IMR-90 (cell line): ENCODE results near the gene BCAR1. TPM values are rescaled to one million over a fixed set of nuclear protein-coding genes. Genes with fewer than 3 reads are reported as not detected.
A peak's percentile ranks its signal among the peaks of the same experiment; 100 is the strongest.

Experiments
- ATAC-seq: fragments of 200-7000 bp; cut with Tn5 transposase; 2 replicates; pipeline ENCODE4 v1.9.1; 2020; ENCODE audit warnings: low read depth, mild to moderate bottlenecking, moderate library complexity
- BruUV-seq: library from RNA; stranded (reverse); fragments of 400-500 nt; replicated peaks from 2 replicates; lab custom pipeline; 2021; lab: Mats Ljungman, UMichigan
- CTCF ChIA-PET: fragments of 300-600 bp; formaldehyde crosslinking; extraction: SDS; loops from one replicate; lab custom pipeline; 2021; ENCODE audit warnings: antibody characterized with exemption; lab: Yijun Ruan, JAX
- POLR2A ChIA-PET: fragments of 300-600 bp; sonication (Branson Sonifier 250); formaldehyde crosslinking; loops from one replicate; lab custom pipeline; 2022; ENCODE audit warnings: antibody characterized with exemption; ENCODE audit not compliant: unreplicated experiment; lab: Charles Lee
- DNase-seq: peaks from one replicate; pipeline ENCODE4 v3.0.0; 2013
- H2AFZ ChIP-seq: replicated peaks from 2 replicates; pipeline ENCODE3; 2013; ENCODE audit warnings: low read length, mild to moderate bottlenecking; ENCODE audit not compliant: poor library complexity
- H2AK5ac ChIP-seq: 2 replicates; pipeline ENCODE4 v1.6.1; 2013; ENCODE audit warnings: low read depth, low read length, inconsistent platforms
- H2AK9ac ChIP-seq: replicated peaks from 2 replicates; pipeline ENCODE3; 2013; ENCODE audit warnings: mild to moderate bottlenecking, low read depth, low read length, moderate library complexity; ENCODE audit not compliant: poor library complexity
- H2BK120ac ChIP-seq: 2 replicates; pipeline ENCODE4 v1.6.1; 2013; ENCODE audit warnings: low read depth, low read length, inconsistent platforms
- H2BK15ac ChIP-seq: 3 replicates; pipeline ENCODE4 v1.6.1; 2013; ENCODE audit warnings: low read depth, low read length, inconsistent platforms
- H2BK20ac ChIP-seq: 2 replicates; pipeline ENCODE4 v1.6.1; 2013; ENCODE audit warnings: low read depth, mild to moderate bottlenecking, inconsistent platforms, low read length, moderate library complexity
- H2BK5ac ChIP-seq: 2 replicates; pipeline ENCODE4 v1.6.1; 2013; ENCODE audit warnings: mild to moderate bottlenecking, low read depth, low read length, inconsistent platforms; ENCODE audit not compliant: poor library complexity, severe bottlenecking
- H3K14ac ChIP-seq: replicated peaks from 2 replicates; pipeline ENCODE4 v1.6.1; 2013; ENCODE audit warnings: low read depth, low read length, inconsistent platforms
- H3K18ac ChIP-seq: 2 replicates; pipeline ENCODE4 v1.6.1; 2013; ENCODE audit warnings: low read depth, low read length, control low read depth
- H3K23ac ChIP-seq: 2 replicates; pipeline ENCODE4 v1.6.1; 2013; ENCODE audit warnings: low read depth, low read length, inconsistent platforms
- H3K27ac ChIP-seq: 2 replicates; pipeline ENCODE4 v1.5.1; 2013; ENCODE audit warnings: mild to moderate bottlenecking, control low read depth, low read length; ENCODE audit not compliant: insufficient read depth
- H3K27me3 ChIP-seq: 2 replicates; pipeline ENCODE4 v1.6.1; 2013; ENCODE audit warnings: low read length; ENCODE audit not compliant: control insufficient read depth, insufficient read depth
- H3K36me3 ChIP-seq: 2 replicates; pipeline ENCODE4 v1.6.1; 2013; ENCODE audit warnings: low read length, mixed read lengths; ENCODE audit not compliant: control insufficient read depth, insufficient read depth
- H3K4ac ChIP-seq: 2 replicates; pipeline ENCODE4 v1.6.1; 2013; ENCODE audit warnings: low read depth, low read length, inconsistent platforms
- H3K4me1 ChIP-seq: 2 replicates; pipeline ENCODE4 v1.6.1; 2013; ENCODE audit warnings: low read length, mixed read lengths; ENCODE audit not compliant: control insufficient read depth, insufficient read depth
- H3K4me2 ChIP-seq: 2 replicates; pipeline ENCODE4 v1.6.1; 2013; ENCODE audit warnings: low read depth, mild to moderate bottlenecking, control low read depth, low read length, moderate library complexity
- H3K4me3 ChIP-seq: 2 replicates; pipeline ENCODE4 v1.5.1; 2013; ENCODE audit warnings: low read depth, mild to moderate bottlenecking, control low read depth, low read length, moderate library complexity; ENCODE audit not compliant: insufficient read depth
- H3K56ac ChIP-seq: 2 replicates; pipeline ENCODE4 v1.6.1; 2013; ENCODE audit warnings: low read length, inconsistent platforms; ENCODE audit not compliant: insufficient read depth; ENCODE audit errors: extremely low read depth
- H3K79me1 ChIP-seq, 2 experiments: 2 replicates each; pipeline ENCODE4 v1.6.1; 2013; ENCODE audit warnings: low read length in 2 of 2, inconsistent platforms in 1 of 2, low read depth in 1 of 2
- H3K9ac ChIP-seq: 2 replicates; pipeline ENCODE4 v1.6.1; 2013; ENCODE audit warnings: low read depth, low read length, control low read depth
- H3K9me1 ChIP-seq: 2 replicates; pipeline ENCODE4 v1.6.1; 2013; ENCODE audit warnings: low read length, inconsistent platforms; ENCODE audit not compliant: insufficient read depth
- H3K9me3 ChIP-seq: 2 replicates; pipeline ENCODE4 v1.6.1; 2013; ENCODE audit warnings: low read length; ENCODE audit not compliant: control insufficient read depth, insufficient read depth
- H4K20me1 ChIP-seq: 2 replicates; pipeline ENCODE4 v1.6.1; 2013; ENCODE audit warnings: low read length, inconsistent platforms; ENCODE audit not compliant: insufficient read depth
- H4K5ac ChIP-seq: 2 replicates; pipeline ENCODE4 v1.6.1; 2013; ENCODE audit warnings: mild to moderate bottlenecking, low read depth, low read length, control low read depth
- H4K8ac ChIP-seq, 2 experiments: 2 replicates each; pipeline ENCODE4 v1.6.1; 2013; ENCODE audit warnings: low read depth in 2 of 2, low read length in 2 of 2, control low read depth in 1 of 2, inconsistent platforms in 1 of 2
- H4K91ac ChIP-seq: 2 replicates; pipeline ENCODE4 v1.6.1; 2013; ENCODE audit warnings: low read depth, low read length, inconsistent platforms; ENCODE audit not compliant: insufficient read depth
- BHLHE40 ChIP-seq: fragments of 150-350 bp; IDR thresholded peaks from 2 replicates; pipeline ENCODE4 v1.6.1; 2016; ENCODE audit warnings: mild to moderate bottlenecking, low read depth, low read length
- CEBPB ChIP-seq: IDR thresholded peaks from 2 replicates; pipeline ENCODE4 v1.6.1; 2012; ENCODE audit warnings: low read depth, low read length, improper control_type of control experiment
- CHD1 ChIP-seq: IDR thresholded peaks from 2 replicates; pipeline ENCODE4 v1.6.1; 2012; ENCODE audit warnings: low read depth, low read length, improper control_type of control experiment
- CTCF ChIP-seq: conservative IDR thresholded peaks from 2 replicates; pipeline ENCODE4 v1.5.1; 2012; ENCODE audit warnings: mild to moderate bottlenecking, low read depth, low read length, improper control_type of control experiment
- ELK1 ChIP-seq: fragments of 150-350 bp; IDR thresholded peaks from 2 replicates; pipeline ENCODE4 v1.6.1; 2016; ENCODE audit warnings: low read depth, mild to moderate bottlenecking, low read length, moderate library complexity, borderline replicate concordance
- MAZ ChIP-seq: IDR thresholded peaks from 2 replicates; pipeline ENCODE4 v1.6.1; 2012; ENCODE audit warnings: low read depth, mild to moderate bottlenecking, low read length, improper control_type of control experiment, moderate library complexity, borderline replicate concordance
- MXI1 ChIP-seq: IDR thresholded peaks from 2 replicates; pipeline ENCODE4 v1.6.1; 2012; ENCODE audit warnings: low read depth, mild to moderate bottlenecking, low read length, moderate library complexity, borderline replicate concordance
- NFE2L2 ChIP-seq: fragments of 150-350 bp; IDR thresholded peaks from 2 replicates; pipeline ENCODE4 v1.6.1; 2016; ENCODE audit warnings: low read depth, mild to moderate bottlenecking, low read length
- POLR2A ChIP-seq: IDR thresholded peaks from 2 replicates; pipeline ENCODE4 v1.6.1; 2012; ENCODE audit warnings: mild to moderate bottlenecking, low read depth, low read length
- RAD21 ChIP-seq: IDR thresholded peaks from 2 replicates; pipeline ENCODE4 v1.6.1; 2012; ENCODE audit warnings: low read length, improper control_type of control experiment
- RCOR1 ChIP-seq: IDR thresholded peaks from 2 replicates; pipeline ENCODE4 v1.6.1; 2012; ENCODE audit warnings: mild to moderate bottlenecking, low read length, improper control_type of control experiment; ENCODE audit not compliant: insufficient replicate concordance
- RFX5 ChIP-seq: IDR thresholded peaks from 2 replicates; pipeline ENCODE4 v1.8.0; 2012; ENCODE audit warnings: low read depth, mild to moderate bottlenecking, low read length, moderate library complexity
- SMC3 ChIP-seq: fragments of 150-350 bp; IDR thresholded peaks from 2 replicates; pipeline ENCODE4 v1.6.1; 2016; ENCODE audit warnings: low read depth, mild to moderate bottlenecking, antibody characterized with exemption, low read length, moderate library complexity
- USF2 ChIP-seq: fragments of 150-350 bp; IDR thresholded peaks from 2 replicates; pipeline ENCODE4 v1.6.1; 2017; ENCODE audit warnings: mild to moderate bottlenecking, antibody characterized with exemption, low read length, low read depth
- WGBS, 2 experiments: methylation state at CpG; one replicate each; pipeline versions ENCODE4 v1.1.5 to v1.1.7; 2013; ENCODE audit warnings: missing lambda C conversion rate in 2 of 2; ENCODE audit not compliant: insufficient read length in 1 of 2; ENCODE audit errors: extremely low coverage in 2 of 2; 5-methylcytosine and 5-hydroxymethylcytosine counted together
- dilution Hi-C: fragments of 300-500 bp; cut with HindIII; formaldehyde crosslinking; loops from one replicate; pipeline ENCODE4 v1.14.3; 2018; ENCODE audit warnings: low sequenced_read_pairs; ENCODE audit not compliant: unreplicated experiment
- in situ Hi-C: fragments of 300-500 bp; cut with MboI; formaldehyde crosslinking; loops from 3 replicates; pipeline ENCODE4 v1.14.3; 2019; ENCODE audit warnings: low sequenced_read_pairs, inconsistent platforms, mixed read lengths
- intact Hi-C: fragments of 100-400 bp; cut with micrococcal nuclease; formaldehyde crosslinking; loops from 2 replicates; pipeline ENCODE4 v1.10.0; 2022
- polyA plus RNA-seq, 3 experiments: library from polyadenylated mRNA; depleted of rRNA; stranded (reverse); fragments of >200 nt; gene quantifications; 2 replicates each; pipeline ENCODE4 v1.2.3, GENCODE V29; 2012; ENCODE audit warnings: low replicate concordance in 1 of 3
- total RNA-seq: library from RNA; depleted of rRNA; stranded (reverse); fragments of >200 nt; gene quantifications from 2 replicates; pipeline ENCODE4 v1.2.3, GENCODE V29; 2012

The BCAR1 gene
- total and polyA plus RNA-seq, 2 of the 4 experiments (the other 2 are of a cell fraction) = 18.1 to 99.4 TPM

GRCh38 chr16:75234856-75235696 is 16.3 kb downstream of the BCAR1 start:
- DNase-seq = no peak
- CTCF ChIA-PET = interaction anchor here (1.5 kb wide), 1 partner anchor 156 kb away, joined by 7 read pairs; no protein-coding TSS in a partner anchor

More at GRCh38 chr16:75234856-75235696, 16.3 kb downstream of the BCAR1 start:
- Histone ChIP-seq H3K56ac (no peak overlapping the region), H2AK5ac (no peak overlapping the region), H2BK15ac (no peak overlapping the region), H3K36me3 (peaks cover 65% of the 10 kb centered on the region), H3K4me1 (peaks cover 32% of the 10 kb centered on the region), H2AFZ (no peak overlapping the region), H4K20me1 (peaks cover 87% of the 10 kb centered on the region), H3K9me1 (peaks cover 3% of the 10 kb centered on the region; the same call in 1 of the 2 replicates), H4K8ac (no peak overlapping the region), H3K4me3 (no peak overlapping the region), H4K5ac (no peak overlapping the region), H3K23ac (no peak overlapping the region), H3K18ac (no peak overlapping the region), H3K9me3 (no peaks in the 10 kb centered on the region), H2AK9ac (peak overlapping the region; percentile 58), H3K27me3 (no peaks in the 10 kb centered on the region), H3K4me2 (no peak overlapping the region), H3K79me1 (peaks cover 16 to 72% of the 10 kb centered on the region in 2 experiments), H3K14ac (no peak overlapping the region), H3K9ac (no peak overlapping the region), H2BK120ac (no peak overlapping the region), H4K91ac (no peak overlapping the region), H3K4ac (no peak overlapping the region), H3K27ac (no peak overlapping the region), H2BK5ac (no peak overlapping the region), H2BK20ac (no peak overlapping the region)
- 90% methylated on average over 19 of the region's 48 CpGs; no CpG with 5 or more reads in 1 of the 2 experiments for WGBS, 2 experiments
- dilution Hi-C loops = no loop called here
- TF ChIP-seq NFE2L2 (no peak), MXI1 (no peak), POLR2A (no peak), RFX5 (no peak), MAZ (no peak), CEBPB (no peak), USF2 (no peak), CHD1 (no peak), ELK1 (no peak), RCOR1 (no peak), CTCF (no peak), RAD21 (no peak), BHLHE40 (no peak), SMC3 (no peak)
- POLR2A ChIA-PET = no interaction called here
- BruUV-seq = no TSS peak
- intact Hi-C loops = loop anchor here (1.0 to 5.0 kb wide), 3 partner anchors 35 to 167 kb away; no protein-coding TSS in a partner anchor
- ATAC-seq = no peak
- in situ Hi-C loops = loop anchor here (5.0 kb wide), 1 partner anchor 152 kb away; no protein-coding TSS in a partner anchor
